PC-3 (cell line): ENCODE data around the gene EXOC2.

Experiments used
- CTCF ChIP-seq: fragments of 300-600 bp; sonication (generic); conservative IDR thresholded peaks from 2 replicates; pipeline ENCODE4 v1.5.1; 2017; ENCODE audit warnings: antibody characterized with exemption, low read depth, mild to moderate bottlenecking, low read length
- EZH2 ChIP-seq: fragments of 300-600 bp; sonication (generic); IDR thresholded peaks from one replicate; pipeline ENCODE4 v1.6.1; 2017; ENCODE audit warnings: antibody characterized with exemption, mild to moderate bottlenecking, low read length; ENCODE audit not compliant: unreplicated experiment
- EZH2phosphoT487 ChIP-seq: fragments of 300-600 bp; sonication (generic); IDR thresholded peaks from 2 replicates; pipeline ENCODE4 v1.6.1; 2018; ENCODE audit warnings: mild to moderate bottlenecking, antibody characterized with exemption, low read length, borderline replicate concordance

GRCh38 chr6:718345-718744, 25.4 kb upstream of the EXOC2 start:
- no peak for TF ChIP-seq EZH2
- no peak for TF ChIP-seq CTCF
- TF ChIP-seq EZH2phosphoT487 = no peak
